HG02885 (cell line): ENCODE results near the gene MRPL43.

Experiments used
- ATAC-seq: cut with Tn5 transposase; IDR thresholded peaks from one replicate; pipeline ENCODE4 v1.9.1; 2021; ENCODE audit warnings: mild to moderate bottlenecking; ENCODE audit not compliant: unreplicated experiment, poor library complexity

The MRPL43 gene

GRCh38 chr10:101020427-101021075, 33.3 kb upstream of the MRPL43 start:
- ATAC-seq, result no peak

DNA sequence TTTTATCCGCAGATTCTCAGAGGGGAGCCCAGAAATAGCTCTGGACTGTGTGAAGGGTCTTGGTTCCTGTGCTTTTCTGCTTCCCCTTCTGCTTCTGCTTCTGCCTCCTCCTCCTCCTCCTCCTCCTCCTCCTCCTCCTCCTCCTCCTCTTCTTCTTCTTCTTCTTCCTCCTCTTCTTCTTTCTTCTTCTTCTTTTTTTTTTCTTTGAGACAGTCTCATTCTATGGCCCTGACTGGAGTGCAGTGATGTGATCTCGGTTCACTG, 32.1 kb upstream of the MRPL43 start:
- ATAC-seq, result no peak

DNA sequence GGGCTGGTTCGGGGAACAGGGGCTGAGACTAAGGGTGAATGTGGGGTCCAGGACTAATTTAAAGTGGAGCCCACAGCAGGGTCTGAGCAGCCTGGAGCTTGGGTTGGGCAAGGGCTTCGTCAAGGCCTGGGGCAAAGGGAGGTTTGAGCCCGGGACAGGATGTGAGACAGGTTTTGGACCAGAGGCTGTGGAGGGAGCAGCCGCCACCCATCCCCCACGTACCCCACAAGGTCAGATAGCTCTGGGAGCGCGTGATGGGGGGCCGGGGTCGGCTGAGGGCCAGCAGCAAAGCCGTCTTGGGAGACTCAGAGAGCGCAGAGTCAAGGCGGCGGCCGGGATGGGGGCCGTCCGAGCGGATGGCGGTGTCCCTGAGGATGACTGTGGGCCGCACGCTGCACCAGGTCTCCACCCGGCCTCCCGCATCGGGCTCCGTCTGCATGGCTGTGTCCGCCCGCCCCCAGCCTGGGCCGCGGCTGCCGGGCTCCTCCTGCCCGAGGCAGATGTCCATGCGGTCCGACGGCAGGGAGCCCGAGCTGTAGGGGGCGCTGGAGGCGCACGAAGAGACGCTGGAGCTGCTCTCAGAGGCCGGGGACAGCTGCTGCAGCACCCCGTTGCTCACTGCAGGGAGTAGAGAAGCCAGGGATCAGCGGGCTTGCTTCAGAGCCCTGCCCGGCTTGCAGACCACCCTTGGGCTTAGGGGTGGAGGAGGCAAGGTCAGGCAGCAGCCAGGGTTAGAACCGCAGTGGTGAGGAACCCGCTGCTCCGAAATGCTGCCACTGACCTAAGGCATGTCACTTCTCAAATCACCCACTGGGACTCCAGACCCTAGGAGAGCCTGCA, 31.5 kb upstream of the MRPL43 start:
- peak; percentile 44 for ATAC-seq

- ATAC-seq, result no peak
These were observed 30.9 kb upstream of the MRPL43 start for GRCh38 chr10:101018118-101018599.

GRCh38 chr10:101016814-101017213, 29.5 kb upstream of the MRPL43 start:
- ATAC-seq, result no peak

- ATAC-seq, result no peak
These were observed 28.3 kb upstream of the MRPL43 start for GRCh38 chr10:101015582-101015973.

GRCh38 chr10:101014966-101015581, 27.8 kb upstream of the MRPL43 start:
- no peak for ATAC-seq

- peak; percentile 45 for ATAC-seq
These were observed 27.1 kb upstream of the MRPL43 start for GRCh38 chr10:101014230-101014884.

GRCh38 chr10:101013365-101013825, 26.1 kb upstream of the MRPL43 start:
- ATAC-seq, result no peak

DNA sequence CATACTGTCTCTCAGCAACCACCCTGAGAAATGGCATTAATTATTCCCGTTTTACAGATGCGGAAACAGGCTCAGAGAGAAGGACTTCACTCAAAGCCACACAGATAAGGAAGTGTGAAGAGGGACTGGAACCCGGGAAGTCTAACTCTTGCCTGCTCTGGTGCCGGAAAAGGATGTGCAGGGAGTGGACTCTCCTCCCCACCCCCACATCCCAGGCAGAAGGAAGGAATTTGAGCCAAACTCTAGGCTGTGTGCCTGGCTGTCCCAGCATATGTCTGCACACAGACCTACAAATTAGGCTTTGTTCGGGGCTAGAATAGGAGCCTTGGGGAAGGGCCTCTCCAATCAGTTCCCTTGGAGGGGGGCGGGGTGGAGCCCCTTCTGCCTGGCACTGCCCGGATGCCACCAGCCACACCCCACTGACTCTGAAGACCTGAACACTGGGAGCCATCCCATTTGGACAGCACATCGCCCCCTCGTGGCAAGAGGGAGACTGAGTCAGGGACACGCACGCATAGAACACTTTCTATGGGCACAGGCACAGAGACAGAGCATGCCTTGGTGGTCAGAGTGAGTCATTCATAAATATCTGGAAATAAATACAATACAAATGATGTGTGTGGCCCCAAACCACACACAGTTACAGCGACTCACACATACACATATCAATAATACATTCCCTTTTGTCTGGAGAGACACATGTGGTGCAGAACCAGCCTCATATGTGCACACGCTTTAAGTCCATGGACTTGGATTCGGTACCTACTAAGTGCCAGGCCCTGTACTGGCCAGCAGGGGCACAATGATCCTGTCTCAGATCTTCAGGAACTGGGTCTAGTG, 25.4 kb upstream of the MRPL43 start:
- peak; percentile 69 for ATAC-seq

GRCh38 chr10:101011517-101012423, 24.5 kb upstream of the MRPL43 start:
- ATAC-seq, result no peak

GRCh38 chr10:101010329-101010728, 23.0 kb upstream of the MRPL43 start:
- no peak for ATAC-seq

DNA sequence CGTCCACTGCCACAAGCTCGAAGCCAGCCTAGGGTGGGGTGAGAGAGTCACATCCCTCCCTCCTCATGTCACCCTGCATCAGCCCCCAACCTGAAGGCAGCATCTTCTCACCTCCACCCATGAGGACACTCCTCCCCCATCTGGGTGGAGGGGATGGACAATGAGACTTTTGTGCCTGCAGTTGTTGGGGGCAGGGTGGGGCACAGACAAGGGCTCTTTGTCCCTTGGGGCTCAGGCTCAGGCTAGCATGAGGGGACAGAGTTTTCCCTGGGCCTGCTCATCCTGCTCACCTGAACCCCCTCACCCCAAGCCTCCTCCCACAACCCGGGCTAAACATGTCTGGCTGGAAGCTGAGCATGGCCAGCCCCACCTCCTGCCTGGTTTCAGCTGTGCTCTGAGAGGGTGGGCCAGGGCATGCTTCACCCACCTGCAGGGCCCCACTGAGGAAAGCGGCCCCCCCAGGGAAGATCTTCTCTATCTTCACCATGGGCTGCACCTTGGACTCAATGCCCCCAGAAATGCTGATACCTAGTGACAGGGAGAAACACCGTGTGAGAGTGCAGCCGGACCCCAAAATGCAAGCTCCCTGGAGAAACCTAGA, 21.6 kb upstream of the MRPL43 start:
- ATAC-seq, result no peak

DNA sequence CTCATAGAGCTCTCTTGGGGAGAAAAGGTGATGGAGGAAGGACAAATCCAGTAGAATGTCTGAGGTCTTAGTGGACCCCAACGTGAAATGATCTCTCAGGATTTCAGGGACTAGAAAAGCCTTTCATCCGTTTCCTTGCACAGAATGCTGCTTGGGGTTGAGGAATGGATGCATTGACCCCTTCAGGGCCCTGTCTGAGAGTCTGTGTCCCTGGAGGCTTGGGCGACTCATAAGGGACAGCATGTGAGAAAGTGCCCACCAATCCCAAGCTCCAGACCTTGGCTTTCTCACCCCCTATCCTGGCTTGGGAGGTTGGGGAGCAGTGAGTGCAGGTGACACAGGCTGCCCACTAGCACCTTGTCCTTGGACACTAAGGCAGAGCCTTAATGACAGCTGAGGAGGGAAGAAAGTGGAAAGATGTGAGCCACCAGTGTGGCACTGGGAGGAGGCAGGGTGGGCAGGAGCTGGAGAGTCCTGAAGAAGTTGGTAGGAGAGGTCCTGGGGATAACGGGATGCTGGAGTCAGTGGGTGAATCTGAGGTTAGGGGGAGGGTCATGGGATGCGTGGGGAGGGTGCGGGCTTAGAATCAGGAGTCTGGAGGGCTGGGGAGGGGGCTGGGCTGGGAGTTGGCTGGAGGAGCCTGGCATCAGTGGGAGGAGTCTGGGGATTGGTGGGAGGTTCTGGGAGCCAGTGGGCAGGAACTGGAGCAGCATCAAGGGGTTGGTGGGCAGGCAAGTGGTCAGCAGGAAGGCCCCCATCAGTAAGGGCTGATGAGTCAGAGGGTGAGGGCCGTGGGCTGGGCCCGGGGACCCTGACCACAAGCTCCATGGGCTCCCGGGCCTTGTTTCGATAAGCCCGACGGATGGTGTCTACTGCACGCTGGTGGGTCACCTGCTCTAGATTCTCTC, 20.9 kb upstream of the MRPL43 start:
- ATAC-seq, result no peak

GRCh38 chr10:101007099-101007711, 19.9 kb upstream of the MRPL43 start:
- no peak for ATAC-seq

DNA sequence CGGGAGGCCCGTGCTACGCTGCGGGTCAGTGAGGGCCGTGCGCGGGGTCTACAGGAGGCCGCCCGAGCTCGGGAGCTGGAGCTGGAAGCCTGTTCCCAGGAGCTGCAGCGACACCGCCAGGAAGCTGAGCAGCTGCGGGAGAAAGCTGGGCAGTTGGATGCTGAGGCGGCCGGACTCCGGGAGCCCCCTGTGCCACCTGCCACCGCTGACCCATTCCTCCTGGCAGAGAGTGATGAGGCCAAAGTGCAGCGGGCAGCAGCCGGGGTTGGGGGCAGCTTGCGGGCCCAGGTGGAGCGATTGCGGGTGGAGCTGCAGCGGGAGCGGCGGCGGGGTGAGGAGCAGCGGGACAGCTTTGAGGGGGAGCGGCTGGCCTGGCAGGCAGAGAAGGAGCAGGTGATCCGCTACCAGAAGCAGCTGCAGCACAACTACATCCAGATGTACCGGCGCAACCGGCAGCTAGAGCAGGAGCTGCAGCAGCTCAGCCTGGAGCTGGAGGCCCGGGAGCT, 19.3 kb upstream of the MRPL43 start:
- ATAC-seq, result no peak
